HCT116 (cell line): ENCODE results near the gene EPDR1. TPM values are rescaled to one million over a fixed set of nuclear protein-coding genes. Genes with fewer than 3 reads are reported as not detected.

Experiments used
- ATAC-seq: fragments of 200-7000 bp; cut with Tn5 transposase; 2 replicates; pipeline ENCODE4 v1.9.1; 2020; ENCODE audit warnings: mild to moderate bottlenecking, moderate library complexity
- BruUV-seq: library from RNA; stranded (reverse); fragments of 400-500 nt; replicated peaks from 2 replicates; lab custom pipeline; 2021; lab: Mats Ljungman, UMichigan
- CTCF ChIA-PET: fragments of 300-600 bp; sonication (Branson Sonifier 250); formaldehyde crosslinking; loops from one replicate; lab custom pipeline; 2021; ENCODE audit warnings: antibody characterized with exemption; lab: Charles Lee
- POLR2A ChIA-PET: fragments of 300-600, 350-600 bp; sonication (Branson Sonifier 250); formaldehyde crosslinking; loops from one replicate; lab custom pipeline; 2021; ENCODE audit warnings: antibody characterized with exemption; lab: Charles Lee
- RAD21 ChIA-PET, 2 experiments: fragments of 300-600 bp; sonication (Branson Sonifier 250); formaldehyde crosslinking; loops; one replicate each; lab custom pipeline; 2023; ENCODE audit warnings: low total read pairs in 2 of 2; ENCODE audit not compliant: uncharacterized antibody in 2 of 2, unreplicated experiment in 2 of 2, low non-redundant PET in 1 of 2; lab: Charles Lee
- DNase-seq: peaks from one replicate; pipeline ENCODE4 v3.0.0-alpha.2; 2010; ENCODE audit warnings: low read depth, low spot score
- H2AFZ ChIP-seq: fragments of 200-600 bp; shearing (Covaris generic), sonication (generic); 2 replicates; pipeline ENCODE4 v1.6.1; 2017; ENCODE audit warnings: low read depth, mixed run types, mixed read lengths, antibody characterized with exemption, low read length; ENCODE audit not compliant: poor library complexity, severe bottlenecking
- H3K27ac ChIP-seq: 2 replicates; pipeline ENCODE4 v1.5.1; 2012; ENCODE audit warnings: low read depth, low read length
- H3K27me3 ChIP-seq: fragments of 200-600 bp; sonication (generic); 2 replicates; pipeline ENCODE4 v1.6.1; 2016; ENCODE audit warnings: mixed run types, low read length, mixed read lengths; ENCODE audit not compliant: insufficient read depth
- H3K36me3 ChIP-seq, 2 experiments: fragments of 200-500 bp in 1 of 2; fragments of 200-600 bp in 1 of 2; sonication (Bioruptor generic) in 1 of 2; sonication (generic) in 1 of 2; 2 replicates each; pipeline versions ENCODE4 v1.5.1 to v1.6.1; 2014 to 2016; ENCODE audit warnings: low read length in 2 of 2, inconsistent platforms in 1 of 2, mixed read lengths in 1 of 2, mixed run types in 1 of 2; ENCODE audit not compliant: insufficient read depth in 2 of 2, control insufficient read depth in 1 of 2
- H3K4me1 ChIP-seq, 2 experiments: fragments of 200-600 bp in 1 of 2; sonication (generic) in 1 of 2; 2 replicates each; pipeline versions ENCODE4 v1.5.1 to v1.6.1; 2012 to 2017; ENCODE audit warnings: low read length in 2 of 2, inconsistent platforms in 1 of 2, mild to moderate bottlenecking in 1 of 2, mixed read lengths in 1 of 2, mixed run types in 1 of 2, moderate library complexity in 1 of 2; ENCODE audit not compliant: insufficient read depth in 2 of 2, control insufficient read depth in 1 of 2
- H3K4me2 ChIP-seq: fragments of 200-600 bp; sonication (generic); 2 replicates; pipeline ENCODE4 v1.6.1; 2017; ENCODE audit warnings: mixed run types, low read length, mixed read lengths
- H3K4me3 ChIP-seq, 2 experiments: fragments of 200-600 bp in 1 of 2; sonication (generic) in 1 of 2; replicated peaks in 1 of 2; 2 replicates each; pipeline ENCODE4 v1.5.1; 2011 to 2016; ENCODE audit warnings: low read length in 2 of 2, control low read depth in 1 of 2, low read depth in 1 of 2, mild to moderate bottlenecking in 1 of 2, mixed read lengths in 1 of 2, mixed run types in 1 of 2
- H3K79me2 ChIP-seq: fragments of 200-600 bp; sonication (generic); 2 replicates; pipeline ENCODE4 v1.6.1; 2017; ENCODE audit warnings: mild to moderate bottlenecking, mixed run types, low read length, moderate library complexity, mixed read lengths; ENCODE audit not compliant: insufficient read depth
- H3K9ac ChIP-seq: fragments of 200-600 bp; sonication (generic); 2 replicates; pipeline ENCODE4 v1.6.1; 2016; ENCODE audit warnings: low read length, mixed read lengths
- H3K9me2 ChIP-seq: fragments of 200-600 bp; sonication (generic), shearing (Covaris generic); 2 replicates; pipeline ENCODE4 v1.6.1; 2017; ENCODE audit warnings: mixed run types, mild to moderate bottlenecking, moderate library complexity; ENCODE audit not compliant: insufficient read depth
- H3K9me3 ChIP-seq, 2 experiments: fragments of 200-500 bp in 1 of 2; fragments of 200-600 bp in 1 of 2; sonication (Bioruptor generic) in 1 of 2; sonication (generic) in 1 of 2; 2 replicates each; pipeline ENCODE4 v1.6.1; 2014 to 2017; ENCODE audit warnings: low read length in 2 of 2, mixed read lengths in 2 of 2, inconsistent platforms in 1 of 2, low read depth in 1 of 2, mild to moderate bottlenecking in 1 of 2, mixed run types in 1 of 2, moderate library complexity in 1 of 2; ENCODE audit not compliant: control insufficient read depth in 1 of 2, insufficient read depth in 1 of 2
- H4K20me1 ChIP-seq: fragments of 200-600 bp; sonication (generic), shearing (Covaris generic); 2 replicates; pipeline ENCODE4 v1.6.1; 2017; ENCODE audit warnings: mixed run types, mild to moderate bottlenecking, moderate library complexity; ENCODE audit not compliant: insufficient read depth
- CTCF ChIP-seq, 3 experiments: fragments of 200-600 bp in 1 of 3; sonication (generic) in 1 of 3; IDR thresholded peaks in 2 of 3; conservative IDR thresholded peaks in 1 of 3; 2 replicates each; pipeline ENCODE4 v1.5.1; 2012 to 2017; ENCODE audit warnings: low read depth in 2 of 3, low read length in 2 of 3, antibody characterized with exemption in 1 of 3, borderline replicate concordance in 1 of 3, control low read depth in 1 of 3, mild to moderate bottlenecking in 1 of 3, mixed read lengths in 1 of 3, mixed run types in 1 of 3, moderate library complexity in 1 of 3; ENCODE audit not compliant: insufficient read depth in 1 of 3
- EZH2phosphoT487 ChIP-seq: fragments of 200-600 bp; IDR thresholded peaks from 2 replicates; pipeline ENCODE4 v1.6.1; 2018; ENCODE audit warnings: antibody characterized with exemption, borderline replicate concordance
- SP1 ChIP-seq: IDR thresholded peaks from 2 replicates; pipeline ENCODE4 v1.6.1; 2012; ENCODE audit warnings: low read depth
- ZFX ChIP-seq: fragments of 450-650 bp; IDR thresholded peaks from 2 replicates; pipeline ENCODE4 v1.6.1; 2017
- intact Hi-C: fragments of 100-400 bp; cut with micrococcal nuclease; formaldehyde crosslinking; loops from 2 replicates; pipeline ENCODE4 v1.10.0; 2022
- total RNA-seq: library from RNA; stranded (reverse); gene quantifications from one replicate; pipeline ENCODE4 v1.2.1, GENCODE V29; 2021; ENCODE audit not compliant: unreplicated experiment

Gene EPDR1
- total RNA-seq, 1 experiment from 2014 or later = 8.0 TPM

GRCh38 chr7:37918526-37918925, 1.9 kb upstream of the EPDR1 start:
- Histone ChIP-seq H3K9me2 (no peaks in the 10 kb centered on the region), H3K9me3 (no peaks in the 10 kb centered on the region), H3K4me1 (peaks cover 9 to 16% of the 10 kb centered on the region in 2 experiments; a peak in 2 of 4 replicates), H3K4me3 (no peak overlapping the region), H3K27me3 (no peaks in the 10 kb centered on the region), H3K36me3 (no peaks in the 10 kb centered on the region), H3K4me2 (no peak overlapping the region), H3K9ac (no peak overlapping the region), H4K20me1 (no peaks in the 10 kb centered on the region), H3K27ac (no peak overlapping the region), H2AFZ (no peak overlapping the region), H3K79me2 (peaks cover 12% of the 10 kb centered on the region)
- ChIA-PET CTCF (interaction anchor here (0.7 to 2.5 kb wide), 4 partner anchors 11 to 450 kb away, joined by 3 to 9 read pairs (median 3); no protein-coding TSS in a partner anchor), RAD21 (no interaction called here), POLR2A (no interaction called here)
- ATAC-seq (no peak), DNase-seq (no peak)
- intact Hi-C loops = loop anchor here (5.0 kb wide), 1 partner anchor 304 kb away; no protein-coding TSS in a partner anchor
- BruUV-seq = no TSS peak
- TF ChIP-seq SP1 (no peak), ZFX (no peak), CTCF (IDR thresholded peaks at IDR 0.05 in 2 of 3, conservative IDR thresholded peaks at IDR 0.05 in 1 of 3; ENCODE audit: borderline replicate concordance in 1 of 3, insufficient read depth in 1 of 3, low read depth in 2 of 3, low read length in 2 of 3) (0 out of 6 replicates have a peak, but pooled peaks of 1 of the 3 experiments have one; percentile 23), EZH2phosphoT487 (no peak)
- TF ChIP-seq, all 23 proteins: peak for 1
